Measurements from ENCODE around the gene CFAP300. TPM values are rescaled to one million over a fixed set of nuclear protein-coding genes. Genes with fewer than 3 reads are reported as not detected.
A peak's percentile ranks its signal among the peaks of the same experiment; 100 is the strongest.

The CFAP300 gene
- total and polyA plus RNA-seq, 4 donors = 6.5 to 13.1 (median 7.4) TPM

DNA sequence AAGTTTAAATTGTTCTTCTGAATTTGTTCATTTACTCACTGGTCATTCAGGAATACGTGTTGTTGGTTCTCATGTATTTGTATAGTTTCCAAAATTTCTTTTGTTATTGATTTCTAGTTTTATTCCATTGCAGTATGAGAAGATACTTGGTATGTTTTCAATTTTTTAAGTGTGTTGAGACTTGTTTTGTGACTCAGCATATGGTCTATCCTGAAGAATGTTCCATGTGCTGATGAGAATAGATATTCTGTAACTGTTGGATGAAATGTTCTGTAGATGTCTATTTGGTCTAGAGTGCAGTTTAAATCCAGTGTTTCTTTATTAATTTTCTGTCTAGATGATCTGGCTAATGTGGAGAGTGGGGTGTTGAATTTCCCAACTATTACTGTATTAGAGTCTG, 23.5 kb downstream of the CFAP300 start:
- H3K4me1 ChIP-seq (ENCODE audit: control insufficient read depth, insufficient read depth, low read length) = no peaks in the 10 kb centered on the region
- DNase-seq (ENCODE audit: low read depth in 4 of 6, low spot score in 6 of 6) = no peak
- H3K4me3 ChIP-seq (ENCODE audit: low read depth, low read length) = no peak overlapping the region
- WGBS (ENCODE audit: insufficient coverage) = no CpG with 5 or more reads among the region's 1 CpG
- H3K27ac ChIP-seq (ENCODE audit: low read depth, low read length) = no peak overlapping the region
- H3K36me3 ChIP-seq (ENCODE audit: control insufficient read depth, insufficient read depth, low read length) = no peaks in the 10 kb centered on the region
- peaks cover 10% of the 10 kb centered on the region for H3K9me3 ChIP-seq (ENCODE audit: control insufficient read depth, insufficient read depth, low read length)
- no peaks in the 10 kb centered on the region for H3K27me3 ChIP-seq (ENCODE audit: control insufficient read depth, insufficient read depth, low read length)

GRCh38 chr11:102071497-102072472, 24.5 kb downstream of the CFAP300 start:
- no peaks in the 10 kb centered on the region for H3K27me3 ChIP-seq (ENCODE audit: control insufficient read depth, insufficient read depth, low read length)
- H3K36me3 ChIP-seq (ENCODE audit: control insufficient read depth, insufficient read depth, low read length) = no peaks in the 10 kb centered on the region
- no CpG with 5 or more reads among the region's 1 CpG for WGBS (ENCODE audit: insufficient coverage)
- no peak for DNase-seq (ENCODE audit: low read depth in 4 of 6, low spot score in 6 of 6)
- H3K4me3 ChIP-seq (ENCODE audit: low read depth, low read length) = no peak overlapping the region
- no peak overlapping the region for H3K27ac ChIP-seq (ENCODE audit: low read depth, low read length)
- H3K9me3 ChIP-seq (ENCODE audit: control insufficient read depth, insufficient read depth, low read length) = peaks cover 10% of the 10 kb centered on the region
- no peaks in the 10 kb centered on the region for H3K4me1 ChIP-seq (ENCODE audit: control insufficient read depth, insufficient read depth, low read length)

GRCh38 chr11:102073253-102073652, 26.0 kb downstream of the CFAP300 start:
- DNase-seq (ENCODE audit: low read depth in 4 of 6, low spot score in 6 of 6) = no peak
- 95% methylated on average over 2 of the region's 2 CpGs for WGBS (ENCODE audit: insufficient coverage)
- Histone ChIP-seq H3K4me3 (ENCODE audit: low read depth, low read length) (no peak overlapping the region), H3K4me1 (ENCODE audit: control insufficient read depth, insufficient read depth, low read length) (no peaks in the 10 kb centered on the region), H3K27ac (ENCODE audit: low read depth, low read length) (no peak overlapping the region), H3K27me3 (ENCODE audit: control insufficient read depth, insufficient read depth, low read length) (no peaks in the 10 kb centered on the region), H3K9me3 (ENCODE audit: control insufficient read depth, insufficient read depth, low read length) (peaks cover 10% of the 10 kb centered on the region), H3K36me3 (ENCODE audit: control insufficient read depth, insufficient read depth, low read length) (no peaks in the 10 kb centered on the region)

- no peaks in the 10 kb centered on the region for H3K27me3 ChIP-seq (ENCODE audit: control insufficient read depth, insufficient read depth, low read length)
- no peak overlapping the region for H3K4me3 ChIP-seq (ENCODE audit: low read depth, low read length)
- no peaks in the 10 kb centered on the region for H3K36me3 ChIP-seq (ENCODE audit: control insufficient read depth, insufficient read depth, low read length)
- no peaks in the 10 kb centered on the region for H3K9me3 ChIP-seq (ENCODE audit: control insufficient read depth, insufficient read depth, low read length)
- no peak overlapping the region for H3K27ac ChIP-seq (ENCODE audit: low read depth, low read length)
- no peak for DNase-seq (ENCODE audit: low read depth in 4 of 6, low spot score in 6 of 6)
- H3K4me1 ChIP-seq (ENCODE audit: control insufficient read depth, insufficient read depth, low read length) = no peaks in the 10 kb centered on the region
Measured at GRCh38 chr11:102079625-102080024, 32.4 kb downstream of the CFAP300 start.

DNA sequence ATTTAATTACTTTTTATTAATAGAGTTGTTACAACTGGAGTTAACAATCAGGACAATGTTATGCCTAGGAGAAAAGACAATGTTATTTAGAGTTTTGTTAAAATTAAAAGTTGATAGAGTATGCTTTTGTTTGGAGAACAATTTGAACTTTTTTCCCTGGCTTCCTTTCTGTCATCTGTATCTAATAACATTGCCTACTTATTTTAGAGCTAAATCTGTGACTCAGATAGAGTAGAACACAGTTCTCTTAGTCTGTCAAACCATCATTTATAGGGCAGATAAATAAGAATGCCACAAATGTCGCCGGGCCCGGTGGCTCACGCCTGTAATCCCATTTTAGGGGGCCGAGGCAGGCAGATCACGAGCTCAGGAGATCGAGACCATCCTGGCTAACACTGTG, 34.1 kb downstream of the CFAP300 start:
- no peak overlapping the region for H3K27ac ChIP-seq (ENCODE audit: low read depth, low read length)
- no peaks in the 10 kb centered on the region for H3K27me3 ChIP-seq (ENCODE audit: control insufficient read depth, insufficient read depth, low read length)
- no peak overlapping the region for H3K4me3 ChIP-seq (ENCODE audit: low read depth, low read length)
- H3K4me1 ChIP-seq (ENCODE audit: control insufficient read depth, insufficient read depth, low read length) = no peaks in the 10 kb centered on the region
- 95% methylated on average over 4 of the region's 7 CpGs for WGBS (ENCODE audit: insufficient coverage)
- H3K9me3 ChIP-seq (ENCODE audit: control insufficient read depth, insufficient read depth, low read length) = no peaks in the 10 kb centered on the region
- H3K36me3 ChIP-seq (ENCODE audit: control insufficient read depth, insufficient read depth, low read length) = no peaks in the 10 kb centered on the region
- no peak for DNase-seq (ENCODE audit: low read depth in 4 of 6, low spot score in 6 of 6)

- DNase-seq (ENCODE audit: low read depth in 4 of 6, low spot score in 6 of 6) = no peak
- H3K27ac ChIP-seq (ENCODE audit: low read depth, low read length) = no peak overlapping the region
- H3K4me3 ChIP-seq (ENCODE audit: low read depth, low read length) = no peak overlapping the region
- H3K27me3 ChIP-seq (ENCODE audit: control insufficient read depth, insufficient read depth, low read length) = no peaks in the 10 kb centered on the region
- no peaks in the 10 kb centered on the region for H3K36me3 ChIP-seq (ENCODE audit: control insufficient read depth, insufficient read depth, low read length)
- H3K9me3 ChIP-seq (ENCODE audit: control insufficient read depth, insufficient read depth, low read length) = no peaks in the 10 kb centered on the region
- WGBS (ENCODE audit: insufficient coverage) = 100% methylated on average over 1 of the region's 7 CpGs
- H3K4me1 ChIP-seq (ENCODE audit: control insufficient read depth, insufficient read depth, low read length) = no peaks in the 10 kb centered on the region
Measured at GRCh38 chr11:102085864-102086551, 38.8 kb downstream of the CFAP300 start.

- no peak overlapping the region for H3K27ac ChIP-seq (ENCODE audit: low read depth, low read length)
- no peaks in the 10 kb centered on the region for H3K36me3 ChIP-seq (ENCODE audit: control insufficient read depth, insufficient read depth, low read length)
- DNase-seq (ENCODE audit: low read depth in 4 of 6, low spot score in 6 of 6) = peak in 1 of 6 donors; percentile 55
- WGBS (ENCODE audit: insufficient coverage) = no CpG with 5 or more reads among the region's 1 CpG
- no peaks in the 10 kb centered on the region for H3K4me1 ChIP-seq (ENCODE audit: control insufficient read depth, insufficient read depth, low read length)
- H3K27me3 ChIP-seq (ENCODE audit: control insufficient read depth, insufficient read depth, low read length) = no peaks in the 10 kb centered on the region
- H3K4me3 ChIP-seq (ENCODE audit: low read depth, low read length) = no peak overlapping the region
- no peaks in the 10 kb centered on the region for H3K9me3 ChIP-seq (ENCODE audit: control insufficient read depth, insufficient read depth, low read length)
Measured at GRCh38 chr11:102097186-102097585, 49.9 kb downstream of the CFAP300 start.

GRCh38 chr11:102099755-102100154, 52.5 kb downstream of the CFAP300 start:
- Histone ChIP-seq H3K27me3 (ENCODE audit: control insufficient read depth, insufficient read depth, low read length) (no peaks in the 10 kb centered on the region), H3K27ac (ENCODE audit: low read depth, low read length) (no peak overlapping the region), H3K9me3 (ENCODE audit: control insufficient read depth, insufficient read depth, low read length) (no peaks in the 10 kb centered on the region), H3K4me1 (ENCODE audit: control insufficient read depth, insufficient read depth, low read length) (no peaks in the 10 kb centered on the region), H3K4me3 (ENCODE audit: low read depth, low read length) (no peak overlapping the region), H3K36me3 (ENCODE audit: control insufficient read depth, insufficient read depth, low read length) (no peaks in the 10 kb centered on the region)
- WGBS (ENCODE audit: insufficient coverage) = 100% methylated on average over 1 of the region's 2 CpGs
- DNase-seq (ENCODE audit: low read depth in 4 of 6, low spot score in 6 of 6) = no peak

GRCh38 chr11:102108734-102109440, 61.6 kb downstream of the CFAP300 start:
- WGBS (ENCODE audit: insufficient coverage) = 40% methylated on average over 1 of the region's 3 CpGs
- Histone ChIP-seq H3K9me3 (ENCODE audit: control insufficient read depth, insufficient read depth, low read length) (no peaks in the 10 kb centered on the region), H3K27me3 (ENCODE audit: control insufficient read depth, insufficient read depth, low read length) (peaks cover 20% of the 10 kb centered on the region), H3K4me1 (ENCODE audit: control insufficient read depth, insufficient read depth, low read length) (peaks cover 9% of the 10 kb centered on the region), H3K36me3 (ENCODE audit: control insufficient read depth, insufficient read depth, low read length) (no peaks in the 10 kb centered on the region), H3K4me3 (ENCODE audit: low read depth, low read length) (no peak overlapping the region), H3K27ac (ENCODE audit: low read depth, low read length) (no peak overlapping the region)
- DNase-seq (ENCODE audit: low read depth in 4 of 6, low spot score in 6 of 6) = no peak
